Measurements from ENCODE around the gene CH25H. TPM values are rescaled to one million over a fixed set of nuclear protein-coding genes. Genes with fewer than 3 reads are reported as not detected.

Gene CH25H
- total RNA-seq, 2 donors from 2014 or later = 1.0 to 2.0 TPM

DNA sequence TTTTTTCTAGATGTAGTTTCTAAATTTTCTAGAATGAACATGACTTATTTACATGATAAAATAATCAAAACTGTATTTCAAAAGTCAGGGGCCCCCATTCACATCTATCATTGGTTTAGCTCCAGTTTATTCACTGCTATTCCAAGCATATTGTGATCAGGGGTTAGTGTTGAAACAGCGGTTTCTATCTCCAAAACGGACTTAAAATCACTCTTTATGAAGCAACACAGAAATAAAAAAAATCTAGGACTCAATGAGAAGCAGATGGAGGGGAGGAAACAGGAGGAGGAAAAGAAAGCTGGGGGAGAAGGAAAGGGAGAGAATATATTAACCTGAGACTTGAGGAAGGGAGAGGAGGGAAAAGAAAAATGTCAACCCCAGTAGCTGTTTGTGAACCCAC, 14.8 kb upstream of the CH25H start:
- DNase-seq = no peak
- no peaks in the 10 kb centered on the region for H3K9me3 ChIP-seq
- intact Hi-C loops (cut with DNase I) = no loop called here
- no peak for TF ChIP-seq POLR2A (IDR thresholded peaks at IDR 0.05)
- TF ChIP-seq, protein P1, sequence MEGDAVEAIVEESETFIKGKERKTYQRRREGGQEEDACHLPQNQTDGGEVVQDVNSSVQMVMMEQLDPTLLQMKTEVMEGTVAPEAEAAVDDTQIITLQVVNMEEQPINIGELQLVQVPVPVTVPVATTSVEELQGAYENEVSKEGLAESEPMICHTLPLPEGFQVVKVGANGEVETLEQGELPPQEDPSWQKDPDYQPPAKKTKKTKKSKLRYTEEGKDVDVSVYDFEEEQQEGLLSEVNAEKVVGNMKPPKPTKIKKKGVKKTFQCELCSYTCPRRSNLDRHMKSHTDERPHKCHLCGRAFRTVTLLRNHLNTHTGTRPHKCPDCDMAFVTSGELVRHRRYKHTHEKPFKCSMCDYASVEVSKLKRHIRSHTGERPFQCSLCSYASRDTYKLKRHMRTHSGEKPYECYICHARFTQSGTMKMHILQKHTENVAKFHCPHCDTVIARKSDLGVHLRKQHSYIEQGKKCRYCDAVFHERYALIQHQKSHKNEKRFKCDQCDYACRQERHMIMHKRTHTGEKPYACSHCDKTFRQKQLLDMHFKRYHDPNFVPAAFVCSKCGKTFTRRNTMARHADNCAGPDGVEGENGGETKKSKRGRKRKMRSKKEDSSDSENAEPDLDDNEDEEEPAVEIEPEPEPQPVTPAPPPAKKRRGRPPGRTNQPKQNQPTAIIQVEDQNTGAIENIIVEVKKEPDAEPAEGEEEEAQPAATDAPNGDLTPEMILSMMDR (IDR thresholded peaks at IDR 0.05) = no peak
- H3K4me1 ChIP-seq = peaks cover 5% of the 10 kb centered on the region
- no peak for ATAC-seq
- H3K36me3 ChIP-seq (replicated peaks in 1 of 2; ENCODE audit: insufficient read depth in 1 of 2, low read depth in 2 of 2) = no peaks in the 10 kb centered on the region
- 69 to 70% methylated on average over 2 of the region's 2 CpGs for WGBS, 2 donors
- no peaks in the 10 kb centered on the region for H3K27me3 ChIP-seq
- H3K27ac ChIP-seq = no peak overlapping the region
- no peak overlapping the region for H3K4me3 ChIP-seq

DNA sequence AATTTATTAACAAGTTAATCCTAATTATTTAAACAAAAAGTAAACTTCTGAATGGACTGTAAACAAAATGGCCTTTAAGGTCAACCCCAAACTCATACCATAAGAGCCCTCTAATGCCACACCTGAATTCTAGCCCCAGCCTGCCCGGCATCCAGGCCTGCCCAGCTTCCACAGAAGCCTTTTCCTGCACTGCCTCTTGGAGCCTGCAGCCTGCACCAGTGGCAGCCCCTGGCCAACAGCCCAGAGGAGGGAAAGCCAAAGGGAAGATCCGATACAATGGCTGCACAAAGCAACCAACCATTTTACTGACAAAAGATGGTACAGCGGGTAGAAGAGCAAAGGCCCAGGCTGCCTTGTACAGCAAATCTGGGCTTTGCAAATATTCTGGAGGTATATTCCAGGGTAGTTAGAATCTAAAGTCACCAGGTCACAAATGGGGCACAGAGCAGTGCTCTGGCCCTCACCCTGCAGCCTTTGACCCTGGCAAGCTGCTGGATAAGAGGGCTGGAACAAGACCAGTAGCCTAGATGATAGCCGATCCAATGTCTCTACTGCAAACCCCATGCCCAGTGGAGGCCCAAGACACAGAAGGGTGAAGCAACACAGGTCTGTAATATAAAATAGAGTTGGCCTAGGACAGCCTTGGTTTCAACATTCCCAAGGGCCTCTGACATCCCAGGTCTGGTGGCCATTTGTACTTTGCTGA, 12.5 kb upstream of the CH25H start:
- TF ChIP-seq, protein P1 (IDR thresholded peaks at IDR 0.05) = no peak
- TF ChIP-seq POLR2A (IDR thresholded peaks at IDR 0.05) = no peak
- WGBS, 2 donors = 81 to 100% methylated on average over 3 to 4 of the region's 4 CpGs
- Histone ChIP-seq H3K27ac (no peak overlapping the region), H3K4me3 (no peak overlapping the region), H3K36me3 (replicated peaks in 1 of 2; ENCODE audit: insufficient read depth in 1 of 2, low read depth in 2 of 2) (no peaks in the 10 kb centered on the region), H3K9me3 (no peaks in the 10 kb centered on the region), H3K4me1 (peaks cover 5% of the 10 kb centered on the region), H3K27me3 (no peaks in the 10 kb centered on the region)
- intact Hi-C loops (cut with DNase I) = no loop called here
- ATAC-seq (no peak), DNase-seq (no peak)

DNA sequence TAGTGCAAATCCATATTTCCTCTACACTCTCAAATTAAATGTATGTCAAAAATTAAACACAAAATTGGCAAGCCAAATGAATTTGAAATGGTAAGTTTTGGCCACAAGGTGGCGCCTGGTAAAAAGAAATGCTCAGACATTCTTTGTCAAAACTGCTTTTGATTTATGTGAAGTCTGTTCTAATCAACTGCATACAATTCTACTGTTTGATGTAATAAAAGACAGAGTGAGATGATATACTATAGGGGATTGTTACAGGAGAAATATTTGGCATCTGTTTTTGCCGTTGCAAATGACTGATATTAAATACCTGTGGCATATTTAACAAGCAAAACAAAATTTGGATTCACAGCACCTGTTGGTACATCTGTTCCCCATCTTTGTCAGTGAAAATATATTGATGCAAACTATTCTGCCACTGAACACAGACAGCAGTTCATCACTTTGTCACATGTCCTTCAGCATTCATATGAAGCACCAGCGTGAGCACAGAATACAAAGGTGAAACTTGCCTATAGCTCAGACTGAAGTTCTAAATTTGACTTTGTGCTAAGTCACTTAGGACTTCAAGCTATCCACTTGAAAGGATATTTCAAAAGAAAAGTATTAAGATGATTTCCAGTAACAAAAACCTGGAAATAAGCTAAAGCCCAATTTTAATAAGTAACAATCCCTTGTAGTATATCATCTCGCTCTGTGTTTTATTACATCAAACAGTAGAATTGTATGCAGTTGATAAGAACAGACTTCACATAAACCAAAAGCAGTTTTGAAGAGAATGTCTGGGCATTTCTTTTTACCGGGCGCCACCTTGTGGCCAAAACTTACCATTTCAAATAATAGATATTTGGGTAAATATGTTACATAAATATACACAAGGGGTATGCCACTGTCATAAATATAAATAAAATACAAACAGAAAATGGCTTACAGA, 10.2 kb upstream of the CH25H start:
- peak; percentile 58 for ATAC-seq
- peak; percentile 46 to 71 (median 58) for DNase-seq

DNA sequence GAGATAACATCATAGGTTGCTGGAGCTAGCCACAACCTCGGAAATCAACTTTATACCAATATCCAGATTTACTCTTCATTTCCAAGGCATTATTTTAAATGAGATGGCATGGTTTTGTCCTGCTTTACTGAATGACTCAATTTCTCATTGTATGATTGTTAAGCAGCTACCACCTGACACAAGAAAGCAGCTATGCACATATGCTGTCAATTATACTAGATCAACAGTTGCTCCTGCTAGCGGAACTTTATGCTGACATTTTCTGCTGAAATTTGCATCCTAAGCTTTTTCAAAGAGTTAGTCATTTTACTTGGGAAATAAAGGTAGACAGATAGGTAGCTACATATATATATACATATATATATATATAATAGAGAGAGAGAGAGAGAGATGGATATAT, 8.9 kb upstream of the CH25H start:
- Histone ChIP-seq H3K27me3 (no peaks in the 10 kb centered on the region), H3K4me3 (no peak overlapping the region), H3K27ac (no peak overlapping the region), H3K36me3 (replicated peaks in 1 of 2; ENCODE audit: insufficient read depth in 1 of 2, low read depth in 2 of 2) (no peaks in the 10 kb centered on the region), H3K9me3 (no peaks in the 10 kb centered on the region), H3K4me1 (peaks cover 8% of the 10 kb centered on the region)
- ATAC-seq (no peak), DNase-seq (no peak)
- TF ChIP-seq, protein P1 (IDR thresholded peaks at IDR 0.05) = no peak
- TF ChIP-seq POLR2A (IDR thresholded peaks at IDR 0.05) = no peak
- 95 to 96% methylated on average over 2 of the region's 2 CpGs for WGBS, 2 donors
- intact Hi-C loops (cut with DNase I) = no loop called here

More for the DNA sequence above, 10.2 kb upstream of the CH25H start:
- Histone ChIP-seq H3K4me3 (no peak overlapping the region), H3K4me1 (peaks cover 8% of the 10 kb centered on the region), H3K9me3 (no peaks in the 10 kb centered on the region), H3K27me3 (no peaks in the 10 kb centered on the region), H3K27ac (peak overlapping the region in 3 of 4 donors; percentile 19 to 49 (median 45)), H3K36me3 (replicated peaks in 1 of 2; ENCODE audit: insufficient read depth in 1 of 2, low read depth in 2 of 2) (no peaks in the 10 kb centered on the region)
- WGBS, 2 donors = 6 to 7% methylated on average over 6 of the region's 6 CpGs
- TF ChIP-seq, protein P1 (IDR thresholded peaks at IDR 0.05) = peak; percentile 54 to 81 (median 71)
- TF ChIP-seq POLR2A (IDR thresholded peaks at IDR 0.05) = no peak
- intact Hi-C loops (cut with DNase I) = no loop called here

All from body of pancreas (tissue), 4 donors.